HG03066 (cell line): ENCODE results near the gene OSMR.

Experiments
- ATAC-seq: cut with Tn5 transposase; IDR thresholded peaks from one replicate; pipeline ENCODE4 v1.9.1; 2021; ENCODE audit warnings: low read depth; ENCODE audit not compliant: unreplicated experiment

OSMR gene

DNA sequence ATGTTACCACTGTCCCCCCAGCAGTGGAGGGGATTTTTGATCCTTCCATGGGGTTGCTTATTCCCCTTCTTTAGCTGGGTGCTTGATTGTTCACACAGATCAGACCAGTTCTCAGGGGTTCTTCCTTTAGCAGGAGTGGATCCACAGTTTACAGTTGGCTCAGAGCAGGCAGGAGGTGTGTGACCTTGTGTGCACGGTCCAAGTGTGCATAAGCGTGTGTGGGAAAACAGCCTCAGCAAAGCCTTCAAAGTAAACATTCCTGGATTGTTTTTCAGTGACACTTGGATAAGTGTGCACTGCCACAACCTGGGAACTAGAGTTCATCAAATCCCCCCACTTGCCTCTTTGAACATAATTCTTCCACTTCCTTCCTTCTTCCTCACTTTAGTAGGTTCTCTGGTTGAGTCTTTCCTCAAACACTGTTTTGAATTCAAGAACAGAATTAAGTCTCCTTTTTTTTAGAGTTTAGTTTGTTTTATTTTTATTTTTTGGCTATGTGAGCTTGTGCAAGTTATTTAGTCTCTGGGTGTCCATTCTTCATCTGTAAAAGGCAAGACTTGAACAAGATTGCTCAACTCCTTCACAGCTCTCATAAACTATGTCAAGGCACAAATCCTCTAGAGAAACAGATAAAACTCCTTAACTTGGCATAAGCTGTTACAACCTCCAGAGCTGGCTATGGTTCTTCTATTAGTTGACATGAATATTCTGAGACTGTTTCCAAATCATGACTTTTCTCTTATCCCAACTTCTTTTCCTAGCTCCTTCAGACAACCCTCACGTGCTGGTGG is 78.0 kb downstream of the OSMR start:
- no peak for ATAC-seq

DNA sequence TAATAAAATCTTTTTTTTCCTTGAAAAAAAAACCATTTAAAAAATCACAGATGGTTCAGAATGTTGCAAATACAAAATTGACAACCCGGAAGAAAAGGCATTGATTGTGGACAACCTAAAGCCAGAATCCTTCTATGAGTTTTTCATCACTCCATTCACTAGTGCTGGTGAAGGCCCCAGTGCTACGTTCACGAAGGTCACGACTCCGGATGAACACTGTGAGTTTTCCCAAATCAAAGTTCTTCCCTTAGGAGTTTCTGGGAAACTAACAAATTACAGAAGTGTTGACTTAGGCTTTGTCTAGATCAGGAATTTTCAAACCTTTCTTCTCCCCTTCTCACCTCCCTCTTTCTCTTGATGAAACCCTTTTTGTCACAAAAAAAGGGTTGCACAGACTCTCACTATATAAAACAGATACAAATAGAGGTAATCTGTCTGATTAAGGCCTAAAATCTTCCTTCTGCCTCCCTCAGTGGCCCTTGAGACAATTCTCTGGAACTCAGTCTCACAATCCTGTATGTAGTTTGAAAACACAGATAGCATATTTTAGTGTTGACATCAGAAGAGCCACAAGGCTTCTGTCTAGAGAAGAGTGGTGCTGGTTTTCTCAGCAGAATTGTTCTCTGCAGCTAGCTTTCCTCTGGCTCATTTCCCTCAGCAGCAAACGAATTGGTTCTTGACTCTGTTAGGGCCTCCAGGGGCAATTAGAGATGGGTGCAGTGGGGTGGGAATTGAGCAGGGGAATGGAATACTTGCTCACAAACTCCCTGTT is 79.5 kb downstream of the OSMR start:
- no peak for ATAC-seq

DNA sequence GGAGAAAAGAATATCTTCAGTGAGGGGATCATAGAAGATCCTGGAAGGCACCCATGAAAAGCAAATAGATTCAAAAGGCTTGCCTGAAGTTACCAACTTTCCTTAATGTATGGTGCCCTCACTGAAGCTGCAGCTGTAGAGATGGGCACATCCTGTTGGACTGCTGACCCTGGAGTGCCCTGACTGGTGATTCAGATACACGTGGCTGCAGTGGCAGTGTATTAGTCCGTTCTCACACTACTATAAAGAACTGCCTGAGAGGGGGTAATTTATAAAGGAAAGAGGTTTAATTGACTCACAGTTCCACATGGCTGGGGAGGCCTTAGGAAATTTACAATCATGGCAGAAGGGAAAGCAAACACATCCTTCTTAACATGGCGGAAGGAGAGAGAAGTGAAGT is 80.3 kb downstream of the OSMR start:
- ATAC-seq = no peak

DNA sequence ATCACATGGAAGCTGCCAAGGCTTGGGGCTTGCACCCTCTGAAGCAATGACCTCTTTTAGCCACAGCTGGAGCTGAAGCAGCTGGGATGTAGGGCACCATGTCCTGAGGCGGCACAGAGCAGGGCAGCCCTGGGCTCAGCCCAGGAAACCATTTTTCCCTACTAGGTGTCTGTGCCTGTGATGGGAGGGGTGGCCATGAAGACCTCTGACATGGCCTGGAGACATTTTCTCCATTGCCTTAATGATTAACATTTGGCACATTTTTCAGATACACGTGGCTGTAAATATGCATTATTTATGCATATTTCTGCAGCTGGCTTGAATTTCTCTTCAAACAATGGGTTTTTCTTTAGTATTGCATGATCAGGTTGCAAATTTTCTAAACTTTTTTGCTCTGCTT is 81.7 kb downstream of the OSMR start:
- ATAC-seq = no peak

DNA sequence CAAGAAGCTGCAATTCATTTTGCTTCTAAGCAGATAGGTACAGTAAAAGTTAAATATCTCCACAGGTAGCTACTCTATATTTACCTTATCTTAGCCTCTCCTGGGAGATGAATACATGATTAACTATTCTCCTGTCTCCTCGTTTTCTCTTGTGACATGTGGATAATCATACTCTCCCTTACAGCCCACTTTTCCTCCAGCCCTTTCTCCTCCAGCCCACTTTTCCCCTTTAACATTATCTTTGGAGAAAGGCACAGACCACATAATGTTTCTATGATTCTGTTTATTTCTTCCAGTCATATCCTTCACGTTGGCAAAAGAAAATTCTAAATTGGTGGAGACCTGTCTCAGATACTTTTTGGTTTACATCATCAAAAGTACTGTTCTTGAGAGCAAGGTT is 84.0 kb downstream of the OSMR start:
- ATAC-seq = no peak

DNA sequence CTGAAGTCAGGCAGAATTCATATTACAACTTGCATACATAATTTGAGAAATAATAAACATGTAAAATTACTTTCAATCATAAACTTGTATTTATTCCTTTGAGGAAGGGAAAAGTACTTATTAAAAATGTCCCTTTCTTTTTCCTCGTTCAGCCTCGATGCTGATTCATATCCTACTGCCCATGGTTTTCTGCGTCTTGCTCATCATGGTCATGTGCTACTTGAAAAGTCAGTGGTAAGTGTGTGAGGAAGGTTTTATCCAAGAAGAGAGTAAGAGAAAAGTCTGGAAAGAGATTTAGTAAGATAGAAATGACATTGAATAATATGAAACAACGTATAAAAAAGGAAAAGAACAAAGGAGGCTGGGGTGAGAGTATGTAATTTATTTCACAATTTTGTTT is 85.9 kb downstream of the OSMR start:
- ATAC-seq = no peak

DNA sequence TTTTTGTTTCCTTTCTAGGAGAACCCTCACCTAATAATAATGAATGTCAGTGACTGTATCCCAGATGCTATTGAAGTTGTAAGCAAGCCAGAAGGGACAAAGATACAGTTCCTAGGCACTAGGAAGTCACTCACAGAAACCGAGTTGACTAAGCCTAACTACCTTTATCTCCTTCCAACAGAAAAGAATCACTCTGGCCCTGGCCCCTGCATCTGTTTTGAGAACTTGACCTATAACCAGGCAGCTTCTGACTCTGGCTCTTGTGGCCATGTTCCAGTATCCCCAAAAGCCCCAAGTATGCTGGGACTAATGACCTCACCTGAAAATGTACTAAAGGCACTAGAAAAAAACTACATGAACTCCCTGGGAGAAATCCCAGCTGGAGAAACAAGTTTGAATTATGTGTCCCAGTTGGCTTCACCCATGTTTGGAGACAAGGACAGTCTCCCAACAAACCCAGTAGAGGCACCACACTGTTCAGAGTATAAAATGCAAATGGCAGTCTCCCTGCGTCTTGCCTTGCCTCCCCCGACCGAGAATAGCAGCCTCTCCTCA is 87.1 kb downstream of the OSMR start:
- ATAC-seq = no peak

DNA sequence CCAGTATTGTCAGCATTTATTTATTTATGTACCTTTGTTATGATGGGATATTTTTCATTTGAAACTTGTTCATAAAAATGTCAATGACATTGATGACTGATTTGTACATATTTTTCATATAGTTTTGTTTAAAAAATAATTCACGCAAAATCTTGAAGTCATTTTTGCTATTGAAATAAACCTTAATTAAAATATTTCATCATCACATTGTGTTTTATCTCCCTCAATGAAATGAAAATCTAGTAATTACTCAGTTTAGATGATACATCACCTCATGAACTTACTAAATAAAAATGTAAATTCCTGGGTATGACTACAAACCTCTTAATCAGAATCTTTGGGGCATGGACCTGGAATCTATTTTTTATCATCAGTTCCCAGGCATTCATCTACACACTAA is 89.6 kb downstream of the OSMR start:
- ATAC-seq = no peak

DNA sequence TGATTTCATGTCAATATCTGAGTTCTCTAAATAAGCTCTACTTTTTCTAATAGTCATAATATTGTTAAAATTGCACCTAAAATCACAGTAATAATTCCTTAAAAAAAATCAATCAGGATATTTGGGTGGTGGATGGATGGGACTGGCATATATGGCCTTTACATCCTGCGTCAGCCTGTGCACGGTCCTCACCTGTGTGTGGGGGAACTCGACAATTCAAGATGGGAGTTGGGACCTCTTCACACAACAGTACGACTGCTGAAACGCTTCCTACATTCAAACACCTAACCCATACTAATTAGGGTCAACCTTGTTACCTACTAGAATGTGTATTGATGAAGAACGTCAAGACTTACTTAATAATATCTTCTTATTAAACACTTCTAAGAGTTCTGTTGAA is 90.5 kb downstream of the OSMR start:
- no peak for ATAC-seq

DNA sequence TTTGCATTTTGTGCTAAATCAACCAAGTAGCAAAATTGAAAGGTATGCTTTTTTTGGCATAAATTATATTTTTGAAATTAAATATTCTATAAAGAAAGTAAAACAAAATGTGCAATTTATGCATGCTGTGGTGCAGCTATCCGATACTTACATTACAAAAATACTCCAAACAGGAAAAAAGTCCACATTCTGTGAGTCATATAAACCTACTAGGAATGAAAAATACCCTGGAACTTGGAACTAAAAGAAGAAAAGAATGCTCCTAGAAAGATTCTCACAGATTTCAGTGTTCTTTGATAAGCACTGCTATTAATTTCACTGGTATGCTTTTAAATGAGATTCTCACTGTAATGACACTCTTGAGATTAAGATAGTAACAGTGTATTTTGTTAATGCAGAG is 92.6 kb downstream of the OSMR start:
- ATAC-seq = no peak

DNA sequence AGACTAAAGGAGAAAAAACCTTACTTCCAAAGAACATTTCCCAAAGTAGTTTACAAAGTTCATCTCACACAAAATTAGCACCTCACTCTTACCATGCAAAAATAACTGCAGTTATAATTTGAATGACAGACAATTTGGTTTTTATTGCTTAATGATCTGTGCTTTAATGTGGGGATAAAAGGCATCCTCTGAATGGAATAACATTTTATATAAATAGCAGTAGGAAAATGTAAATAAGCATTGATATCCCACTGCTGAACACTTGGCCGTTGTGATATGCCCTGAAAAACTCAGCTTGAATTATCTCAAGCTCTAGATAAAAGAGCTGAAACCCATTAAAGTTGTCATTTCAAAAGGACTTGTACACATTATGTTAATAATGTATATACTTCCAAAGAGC is 93.2 kb downstream of the OSMR start:
- no peak for ATAC-seq

DNA sequence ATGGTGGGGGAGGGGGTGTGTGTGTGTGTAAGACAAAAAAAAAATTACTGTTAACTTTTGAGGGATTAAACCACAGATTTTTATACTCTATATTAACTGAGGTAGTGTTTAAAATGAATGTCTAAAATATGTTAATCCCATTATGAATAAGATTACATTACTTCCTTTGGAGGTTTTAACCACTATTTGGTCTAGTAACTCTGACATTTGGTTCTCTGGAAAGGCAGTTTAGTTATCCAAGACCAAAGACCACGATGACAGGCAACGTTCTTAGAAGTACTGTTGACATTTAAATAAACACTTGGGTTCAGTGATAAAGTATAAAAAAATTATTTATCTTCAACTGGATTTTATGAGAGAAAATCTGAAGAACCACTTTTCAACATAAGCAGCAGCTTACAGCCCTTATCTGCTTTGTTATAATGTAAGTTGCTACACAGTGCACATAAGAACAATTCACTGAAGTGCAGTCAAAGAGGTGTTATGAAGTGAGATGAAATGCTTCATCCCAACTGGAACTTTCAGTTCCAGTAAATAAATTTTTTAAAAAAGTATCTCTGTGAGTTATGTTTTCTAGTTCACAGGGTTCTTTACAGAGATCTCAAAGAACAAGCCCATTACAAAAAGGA is 94.5 kb downstream of the OSMR start:
- ATAC-seq = no peak

DNA sequence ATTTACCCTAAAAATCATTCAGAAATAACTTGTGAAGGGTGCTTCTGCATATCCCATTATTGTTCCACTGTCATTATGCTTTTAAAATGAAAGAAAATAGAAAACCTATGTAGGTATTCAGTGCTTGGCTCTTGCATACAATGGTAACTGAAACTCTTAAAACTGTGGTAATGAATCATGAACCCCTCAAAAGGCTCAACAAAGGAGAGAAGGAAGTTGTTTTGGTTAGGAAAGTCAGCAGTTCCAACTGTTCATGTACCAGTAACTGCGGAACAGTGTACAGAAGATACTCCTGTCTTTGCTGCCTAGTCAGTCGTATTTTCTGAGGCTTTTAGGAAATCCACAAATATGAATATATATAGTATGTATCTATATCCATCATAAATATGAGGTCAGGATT is 96.1 kb downstream of the OSMR start:
- ATAC-seq = no peak

DNA sequence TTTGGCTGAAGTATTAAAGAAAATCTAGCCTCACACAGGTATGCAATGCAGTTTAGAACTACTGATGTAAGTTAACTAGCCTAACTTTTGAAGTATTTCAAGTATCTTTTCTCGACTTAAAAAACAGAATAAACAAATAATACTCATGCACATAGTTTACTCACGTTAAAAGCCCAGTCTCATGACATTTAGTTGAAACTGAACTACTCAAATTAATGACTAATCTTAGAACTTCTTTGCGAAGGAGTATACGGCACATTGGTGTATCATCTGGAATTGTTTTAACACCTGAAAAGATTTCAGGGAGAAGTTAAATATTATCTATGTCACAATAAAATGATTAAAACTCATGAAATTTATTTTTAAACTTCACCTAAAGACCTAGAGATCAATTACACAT is 98.5 kb downstream of the OSMR start:
- ATAC-seq = no peak

DNA sequence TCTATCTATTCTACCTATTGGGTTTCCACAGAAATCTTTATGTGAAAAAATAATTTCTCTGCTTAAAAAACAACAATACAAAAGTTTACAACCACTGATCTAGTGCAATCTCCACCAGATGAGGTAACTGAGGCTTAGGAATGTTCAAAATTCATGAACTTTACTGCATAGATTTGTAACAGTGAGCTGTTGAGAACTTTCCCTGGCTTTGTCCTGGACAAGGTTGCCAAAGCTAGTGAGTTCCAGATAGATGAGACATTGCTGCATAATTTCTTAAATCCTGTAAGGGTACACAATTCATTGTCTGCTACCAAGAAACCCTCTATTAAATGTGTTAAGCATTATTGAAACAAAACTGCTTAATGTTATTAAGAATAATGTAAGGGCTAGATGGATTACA is 102.7 kb downstream of the OSMR start:
- no peak for ATAC-seq

DNA sequence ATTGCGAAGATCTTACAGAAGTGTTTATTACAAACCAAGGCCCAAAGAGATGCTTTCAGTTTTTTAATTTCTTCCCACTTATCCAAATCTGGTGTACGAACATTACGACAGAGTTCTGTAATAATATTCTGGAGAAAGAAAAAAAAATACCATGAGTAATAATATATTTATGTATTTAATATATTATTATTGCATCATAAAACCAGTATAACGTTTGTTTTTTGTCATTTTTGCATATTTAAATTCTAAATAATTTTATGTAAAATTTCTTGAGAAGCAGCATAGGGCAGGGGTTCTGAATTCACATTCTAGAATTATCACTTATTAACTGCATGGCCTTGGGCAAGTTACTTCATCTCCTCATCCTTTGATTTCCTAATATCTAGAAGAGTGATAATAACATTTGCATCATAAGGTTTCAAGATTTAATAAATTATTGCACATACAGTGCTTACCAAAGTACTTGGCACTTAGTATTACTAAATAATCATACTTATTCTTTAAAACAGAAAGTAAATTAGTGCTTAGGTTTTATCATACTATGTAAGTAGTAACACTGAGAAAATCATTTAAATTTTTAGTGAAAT is 107.7 kb downstream of the OSMR start:
- ATAC-seq = no peak

DNA sequence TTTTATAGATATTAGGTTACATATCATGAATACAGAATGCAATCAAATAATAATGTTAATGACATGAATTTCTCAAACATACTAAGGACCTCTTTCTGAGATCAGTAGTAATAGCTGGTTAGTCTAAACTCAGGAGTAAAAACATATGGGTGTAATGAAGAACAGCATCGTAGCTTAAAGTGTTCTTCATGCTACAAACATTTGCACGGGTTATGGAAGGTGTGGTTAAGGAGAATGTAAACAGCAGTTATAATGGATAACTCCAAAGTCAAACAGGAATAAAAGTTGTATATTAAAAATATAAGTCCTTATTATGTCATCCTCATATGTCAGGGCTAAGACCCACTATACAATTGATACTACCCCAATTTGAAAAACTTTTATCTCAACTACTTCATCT is 115.9 kb downstream of the OSMR start:
- ATAC-seq = no peak

DNA sequence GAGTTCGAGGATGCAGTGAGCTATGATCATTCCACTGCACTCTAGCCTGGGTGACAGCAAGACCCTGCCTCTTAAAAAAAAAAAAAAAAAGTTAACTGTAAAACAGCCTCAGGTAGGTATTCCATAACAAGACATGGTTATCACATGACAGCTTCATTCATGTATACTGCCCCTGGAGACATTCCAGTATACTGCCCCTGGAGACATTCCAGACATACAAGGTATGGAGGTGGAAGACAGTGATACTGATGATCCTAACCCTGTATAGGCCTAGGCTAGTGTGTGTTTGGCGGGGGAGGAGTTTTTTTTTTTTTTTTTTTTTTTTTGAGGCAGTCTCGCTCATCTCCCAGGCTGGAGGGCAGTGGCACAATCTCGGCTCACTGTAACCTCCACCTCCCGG is 122.9 kb downstream of the OSMR start:
- no peak for ATAC-seq

DNA sequence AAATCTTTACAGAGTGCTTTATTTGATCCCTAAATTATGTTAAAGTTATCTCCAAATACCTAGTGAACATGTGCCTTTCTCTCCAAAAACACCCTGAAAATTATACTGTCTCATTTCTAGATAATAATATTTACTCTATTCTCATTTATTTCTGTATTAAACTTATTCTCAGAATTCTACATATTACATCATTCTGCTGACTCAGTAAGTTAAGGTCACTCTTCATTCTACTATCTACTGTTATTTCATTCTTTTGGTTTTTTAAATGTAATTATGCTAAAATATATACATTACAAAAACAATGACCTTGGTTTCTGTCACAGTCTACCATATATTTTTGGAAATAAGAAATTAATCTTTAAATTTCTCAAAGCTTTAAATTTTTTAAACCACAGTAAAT is 132.2 kb downstream of the OSMR start:
- no peak for ATAC-seq

DNA sequence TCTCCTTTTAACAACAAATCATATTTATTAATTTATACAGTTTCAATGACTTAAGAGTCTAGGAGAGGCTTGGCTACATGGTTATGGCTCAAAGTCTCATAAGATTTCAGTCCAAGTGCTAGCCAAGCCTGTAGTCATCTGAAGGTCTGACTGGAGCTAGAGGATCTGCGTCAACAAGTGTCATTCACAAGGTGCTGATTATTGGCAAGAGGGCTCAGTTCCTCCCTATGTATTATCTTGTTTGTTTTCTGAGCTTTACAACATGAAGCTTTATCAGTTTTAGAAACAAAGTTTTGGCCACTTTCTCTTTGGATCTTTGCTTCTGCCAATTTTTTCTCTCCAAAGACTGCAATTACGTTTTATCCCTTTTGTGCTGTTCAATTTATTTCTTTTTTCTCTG is 133.7 kb downstream of the OSMR start:
- no peak for ATAC-seq
